Chondrocyte (in vitro differentiated cells): ENCODE measurements around the gene SNX21. TPM values are rescaled to one million over a fixed set of nuclear protein-coding genes. Genes with fewer than 3 reads are reported as not detected.
A peak's percentile ranks its signal among the peaks of the same experiment; 100 is the strongest.

Experiments
- DNase-seq: peaks from one replicate; pipeline ENCODE4 v3.0.0; 2021; ENCODE audit warnings: mixed read lengths, low spot score
- H3K27ac Mint-ChIP-seq: one replicate; pipeline ENCODE4 v1.8.0; 2021; ENCODE audit warnings: mild to moderate bottlenecking, moderate library complexity, mixed read lengths; ENCODE audit not compliant: unreplicated experiment
- H3K27me3 Mint-ChIP-seq: 2 replicates; pipeline ENCODE4 v1.8.0; 2021; ENCODE audit warnings: low read depth, mixed read lengths
- H3K36me3 Mint-ChIP-seq: 2 replicates; pipeline ENCODE4 v1.8.0; 2021; ENCODE audit warnings: low read depth, mixed read lengths
- H3K4me1 Mint-ChIP-seq: 2 replicates; pipeline ENCODE4 v1.8.0; 2021; ENCODE audit warnings: low read depth, mild to moderate bottlenecking, mixed read lengths
- H3K4me3 Mint-ChIP-seq: one replicate; pipeline ENCODE4 v1.8.0; 2021; ENCODE audit warnings: mild to moderate bottlenecking, moderate library complexity, mixed read lengths; ENCODE audit not compliant: unreplicated experiment
- H3K9me3 Mint-ChIP-seq: 2 replicates; pipeline ENCODE4 v1.8.0; 2021; ENCODE audit warnings: low read depth, mixed read lengths
- CTCF ChIP-seq: fragments of 200-600 bp; sonication (generic); IDR thresholded peaks from 2 replicates; pipeline ENCODE4 v1.5.0; 2021; ENCODE audit warnings: antibody characterized with exemption, mild to moderate bottlenecking, moderate library complexity
- total RNA-seq: library from RNA; stranded (reverse); gene quantifications from 3 replicates; pipeline ENCODE4 v1.2.1, GENCODE V29; 2021

SNX21 gene
- total RNA-seq, 1 donor from 2014 or later, result 27.7 TPM

- Mint-ChIP-seq H3K4me1 (peaks cover 41% of the 10 kb centered on the region), H3K36me3 (peaks cover 1% of the 10 kb centered on the region), H3K27ac (peak overlapping the region; percentile 87), H3K27me3 (no peaks in the 10 kb centered on the region), H3K9me3 (no peaks in the 10 kb centered on the region), H3K4me3 (peak overlapping the region; percentile 89)
- peak; percentile 92 for DNase-seq
- TF ChIP-seq CTCF, result no peak
These were observed 541 bp downstream of the SNX21 start for GRCh38 chr20:45833883-45834796.

GRCh38 chr20:45834797-45835161 is 1.2 kb downstream of the SNX21 start:
- H3K4me1 Mint-ChIP-seq, result peaks cover 41% of the 10 kb centered on the region
- H3K9me3 Mint-ChIP-seq, result no peaks in the 10 kb centered on the region
- H3K27ac Mint-ChIP-seq, result peak overlapping the region; percentile 49
- DNase-seq, result peak; percentile 72
- H3K36me3 Mint-ChIP-seq, result peaks cover 1% of the 10 kb centered on the region
- TF ChIP-seq CTCF, result no peak
- peak overlapping the region; percentile 89 for H3K4me3 Mint-ChIP-seq
- H3K27me3 Mint-ChIP-seq, result no peaks in the 10 kb centered on the region

GRCh38 chr20:45835329-45835765 is 1.7 kb downstream of the SNX21 start:
- DNase-seq, result no peak
- H3K36me3 Mint-ChIP-seq, result peaks cover 1% of the 10 kb centered on the region
- no peaks in the 10 kb centered on the region for H3K9me3 Mint-ChIP-seq
- H3K27ac Mint-ChIP-seq, result peak overlapping the region; percentile 61
- H3K27me3 Mint-ChIP-seq, result no peaks in the 10 kb centered on the region
- peak overlapping the region; percentile 89 for H3K4me3 Mint-ChIP-seq
- H3K4me1 Mint-ChIP-seq, result peaks cover 40% of the 10 kb centered on the region
- no peak for TF ChIP-seq CTCF

- Mint-ChIP-seq H3K27me3 (no peaks in the 10 kb centered on the region), H3K36me3 (peaks cover 1% of the 10 kb centered on the region), H3K27ac (peak overlapping the region; percentile 61), H3K4me1 (peaks cover 39% of the 10 kb centered on the region), H3K4me3 (peak overlapping the region; percentile 89), H3K9me3 (no peaks in the 10 kb centered on the region)
- TF ChIP-seq CTCF, result no peak
- DNase-seq, result no peak
These were observed 2.2 kb downstream of the SNX21 start for GRCh38 chr20:45835825-45836224.

- no peak overlapping the region for H3K4me3 Mint-ChIP-seq
- H3K36me3 Mint-ChIP-seq, result peaks cover 1% of the 10 kb centered on the region
These were observed 3.2 kb downstream of the SNX21 start for GRCh38 chr20:45836841-45837240.

More at GRCh38 chr20:45836841-45837240, 3.2 kb downstream of the SNX21 start:
- no peak for TF ChIP-seq CTCF
- H3K27ac Mint-ChIP-seq, result peak overlapping the region; percentile 14
- H3K4me1 Mint-ChIP-seq, result peaks cover 39% of the 10 kb centered on the region
- DNase-seq, result no peak
- no peaks in the 10 kb centered on the region for H3K27me3 Mint-ChIP-seq
- H3K9me3 Mint-ChIP-seq, result no peaks in the 10 kb centered on the region
